GM19372 (cell line): ENCODE measurements around the gene ZC3HAV1.
"Not testable (repeated sequence)": the region's sequence is repeated elsewhere in the genome, so short reads cannot be mapped to it uniquely, and the experiment has no call there.

ENCODE experiments used
- ATAC-seq: cut with Tn5 transposase; IDR thresholded peaks from one replicate; pipeline ENCODE4 v1.9.1; 2021; ENCODE audit warnings: mild to moderate bottlenecking, low read depth, moderate library complexity; ENCODE audit not compliant: unreplicated experiment

ZC3HAV1 gene

DNA sequence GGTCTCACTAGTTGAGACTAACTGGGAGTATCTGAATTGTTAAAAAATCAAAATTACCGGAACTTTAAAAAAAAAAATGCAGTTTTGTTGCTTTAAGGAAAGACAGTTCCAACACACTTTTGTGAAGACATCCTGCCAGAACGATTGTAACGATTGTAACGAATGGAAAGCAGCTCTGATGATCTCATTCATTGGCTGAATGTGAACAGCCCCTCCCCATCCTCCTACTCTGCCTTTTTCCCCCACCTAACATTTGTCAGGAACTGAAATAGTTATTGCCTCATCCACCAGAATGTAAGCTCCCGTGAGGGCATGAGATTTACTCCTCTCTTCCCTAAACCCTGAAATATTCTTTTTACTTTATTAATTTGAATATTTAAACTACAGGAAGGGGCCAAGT, 50.6 kb downstream of the ZC3HAV1 start:
- no peak for ATAC-seq

DNA sequence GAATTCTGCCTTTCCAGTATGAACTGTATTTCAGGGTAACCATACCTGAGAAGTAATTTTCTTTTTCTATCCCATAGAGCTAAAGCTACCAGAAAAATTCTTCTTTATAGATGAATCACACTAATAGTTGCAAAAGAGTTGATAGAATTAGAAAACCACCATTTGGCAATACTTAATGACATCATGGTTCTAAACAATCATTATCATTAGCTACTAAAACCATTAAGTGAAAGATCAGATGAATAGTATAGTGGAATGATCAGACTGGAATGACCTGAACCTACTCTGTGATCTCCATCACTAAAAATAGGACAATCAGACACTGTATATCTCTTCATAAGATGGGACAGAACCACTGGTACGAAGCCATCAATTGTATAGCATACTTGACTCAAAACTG, 53.8 kb downstream of the ZC3HAV1 start:
- no peak for ATAC-seq

DNA sequence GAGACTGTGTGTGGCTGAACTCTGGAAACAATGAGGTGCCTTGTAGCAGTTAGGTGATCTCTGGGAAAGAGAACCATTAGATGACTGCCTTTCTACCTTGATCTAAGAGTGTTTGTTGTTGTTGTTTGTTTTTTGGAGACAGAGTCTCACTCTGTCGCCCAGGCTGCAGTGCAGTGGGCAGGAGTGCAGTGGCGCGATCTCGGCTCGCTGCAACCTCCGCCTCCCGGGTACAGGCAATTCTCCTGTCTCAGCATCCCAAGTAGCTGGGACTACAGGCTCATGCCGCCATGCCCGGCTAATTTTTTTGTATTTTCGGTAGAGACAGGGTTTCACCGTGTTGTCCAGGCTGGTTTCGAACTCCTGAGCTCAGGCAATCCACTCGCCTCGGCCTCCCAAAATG, 54.9 kb downstream of the ZC3HAV1 start:
- not testable (repeated sequence) for ATAC-seq

DNA sequence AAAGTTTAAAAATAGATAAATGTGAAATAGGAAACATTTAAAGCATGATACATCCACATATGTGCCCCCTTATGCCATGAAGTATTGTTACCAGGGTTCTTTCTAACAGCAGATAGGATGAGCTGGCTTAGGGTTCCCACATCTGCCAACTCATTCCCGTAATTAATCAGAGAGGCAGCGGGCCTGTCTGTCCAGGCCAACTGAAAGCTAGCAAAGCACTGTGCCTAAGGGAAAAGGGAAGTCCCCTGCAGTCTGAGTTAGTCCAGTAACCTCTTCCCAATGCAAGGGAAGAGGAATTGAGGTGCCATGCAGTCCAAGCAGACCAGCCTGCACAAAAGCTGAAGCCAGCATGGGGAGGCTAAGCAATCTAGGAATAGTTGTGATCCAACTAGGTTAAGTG, 55.4 kb downstream of the ZC3HAV1 start:
- no peak for ATAC-seq

DNA sequence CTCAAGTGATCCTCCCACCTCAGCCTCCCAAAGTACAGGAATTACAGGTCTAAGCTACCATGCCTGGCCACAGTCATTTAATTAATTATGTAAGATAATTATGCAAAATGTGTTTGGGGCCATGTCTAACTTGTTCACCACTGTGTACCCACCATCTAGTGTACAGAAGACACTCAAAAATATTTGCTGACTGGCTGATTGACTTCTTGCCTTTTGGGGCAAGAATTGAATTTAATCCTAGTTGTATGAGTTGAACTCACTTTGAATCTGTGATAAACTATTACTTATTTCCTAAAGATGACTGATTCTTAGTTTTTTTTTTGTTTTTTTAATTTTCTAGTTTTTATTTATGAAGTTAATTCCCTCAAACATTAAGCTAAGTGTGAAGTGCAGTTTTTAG, 57.9 kb downstream of the ZC3HAV1 start:
- no peak for ATAC-seq

DNA sequence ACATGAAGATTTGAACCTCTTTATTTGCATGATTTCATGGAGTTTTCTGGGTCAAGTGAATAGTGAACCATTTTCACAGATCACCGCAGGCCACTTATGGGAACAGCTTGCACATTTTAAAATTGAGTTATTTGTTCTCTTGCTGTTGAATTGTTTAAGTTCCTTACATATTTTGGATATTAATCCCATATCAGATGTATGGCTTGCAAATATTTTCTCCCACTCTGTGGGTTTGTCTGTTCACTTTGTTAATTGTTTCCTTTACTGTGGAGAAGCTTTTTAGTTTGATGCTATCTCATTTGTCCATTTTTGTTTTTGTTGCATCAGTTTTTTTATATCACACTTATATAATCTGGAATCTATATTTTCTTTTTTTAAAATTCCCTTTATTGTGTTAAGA, 59.6 kb downstream of the ZC3HAV1 start:
- no peak for ATAC-seq

DNA sequence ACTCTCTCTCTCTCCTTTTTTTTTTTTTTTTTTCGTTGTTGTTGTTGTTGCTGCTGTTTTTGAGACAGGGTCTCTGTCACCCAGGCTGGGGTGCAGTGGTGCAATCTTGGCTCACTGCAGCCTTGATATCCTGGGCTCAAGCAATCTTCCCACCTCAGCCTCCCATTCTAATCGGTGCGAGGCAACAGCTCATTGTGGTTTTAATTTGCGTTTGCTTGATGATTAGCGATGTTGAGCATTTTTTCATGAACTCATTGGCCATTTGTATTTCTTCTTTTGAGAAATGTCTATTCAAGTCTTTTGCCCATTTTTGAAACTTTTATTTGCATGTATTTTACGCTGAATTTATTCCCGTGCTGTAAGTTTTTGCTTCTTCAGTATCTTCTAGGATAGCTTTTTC, 60.4 kb downstream of the ZC3HAV1 start:
- ATAC-seq = no peak

DNA sequence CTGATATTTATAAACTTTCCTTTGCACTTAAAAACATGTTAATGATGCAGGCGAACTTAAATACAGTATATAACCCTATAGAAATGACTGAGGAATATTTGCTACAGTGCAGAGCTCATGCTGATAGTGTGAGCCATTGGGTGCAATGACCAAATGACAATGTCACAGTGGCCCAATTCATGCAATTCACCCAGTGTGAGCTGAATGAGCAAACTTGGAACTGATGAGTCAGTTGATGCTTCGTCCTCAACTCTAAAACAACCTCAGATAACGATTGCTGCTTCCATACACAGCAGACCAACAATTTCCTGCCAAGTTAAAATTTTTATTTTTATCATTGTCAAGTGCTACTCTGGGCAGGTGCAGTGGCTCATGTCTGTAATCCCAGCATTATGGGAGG, 61.5 kb downstream of the ZC3HAV1 start:
- no peak for ATAC-seq

DNA sequence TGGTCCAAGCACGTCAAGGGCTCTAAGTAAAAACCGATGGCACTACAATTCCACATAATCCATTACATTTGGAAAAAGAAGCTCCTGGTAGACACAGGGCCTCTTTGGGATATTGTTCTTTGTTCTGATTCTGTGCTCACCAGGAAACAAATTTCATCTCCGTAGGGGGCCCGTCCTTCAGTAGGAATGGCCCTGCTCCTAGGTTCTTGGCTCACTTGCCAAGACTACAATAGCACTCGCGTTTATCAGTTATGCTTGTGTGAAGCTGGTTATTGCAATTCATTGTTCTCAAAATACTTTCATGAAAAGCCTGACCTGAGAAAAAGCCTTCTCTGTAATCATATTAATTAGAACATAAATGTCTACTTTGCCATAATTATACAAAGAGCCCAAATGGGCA, 63.4 kb downstream of the ZC3HAV1 start:
- no peak for ATAC-seq

DNA sequence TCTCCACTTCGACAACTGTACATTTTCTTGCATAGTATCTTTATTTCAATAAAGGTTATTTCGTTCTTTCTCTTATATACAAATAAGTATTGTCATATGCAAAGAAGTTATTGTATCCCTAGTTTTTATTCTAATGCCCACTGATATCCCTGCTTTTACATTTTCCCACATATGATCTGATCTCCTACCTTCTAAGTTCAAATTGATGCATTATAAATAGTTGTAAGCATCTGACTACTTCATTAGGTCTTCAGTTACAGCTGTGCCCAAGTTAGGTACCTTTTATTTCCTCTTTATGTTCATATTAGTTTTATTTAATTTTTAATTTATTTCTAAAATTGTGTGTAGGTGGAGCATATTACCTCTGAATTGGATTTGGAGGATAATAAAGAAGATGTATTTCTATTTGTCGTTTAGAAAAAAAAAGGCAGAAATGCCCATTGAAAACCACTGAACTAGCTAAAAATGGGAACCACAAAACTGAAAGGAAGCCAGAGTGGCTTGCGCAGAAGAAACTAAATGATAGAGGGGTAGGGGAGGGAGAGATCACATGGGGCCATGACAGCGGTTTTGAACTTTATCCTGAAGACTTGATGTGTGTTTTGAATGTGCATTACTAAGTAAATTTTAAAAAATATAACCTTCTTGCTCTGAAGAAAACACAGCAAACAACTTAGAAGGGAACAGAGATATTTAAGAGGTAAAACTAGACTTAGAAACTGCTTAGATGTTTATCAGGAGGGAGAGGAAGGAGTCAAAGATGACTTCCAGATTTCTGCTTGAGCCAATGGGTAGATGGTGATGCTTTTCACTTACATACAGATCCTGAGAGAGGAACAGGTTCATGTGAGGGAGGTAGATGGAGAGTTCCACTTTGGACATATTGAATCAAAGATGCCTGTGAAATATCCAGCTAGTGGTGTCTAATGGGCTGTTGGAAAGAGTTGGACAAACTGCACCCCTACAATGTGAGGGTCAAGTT, 64.4 kb downstream of the ZC3HAV1 start:
- ATAC-seq = no peak

DNA sequence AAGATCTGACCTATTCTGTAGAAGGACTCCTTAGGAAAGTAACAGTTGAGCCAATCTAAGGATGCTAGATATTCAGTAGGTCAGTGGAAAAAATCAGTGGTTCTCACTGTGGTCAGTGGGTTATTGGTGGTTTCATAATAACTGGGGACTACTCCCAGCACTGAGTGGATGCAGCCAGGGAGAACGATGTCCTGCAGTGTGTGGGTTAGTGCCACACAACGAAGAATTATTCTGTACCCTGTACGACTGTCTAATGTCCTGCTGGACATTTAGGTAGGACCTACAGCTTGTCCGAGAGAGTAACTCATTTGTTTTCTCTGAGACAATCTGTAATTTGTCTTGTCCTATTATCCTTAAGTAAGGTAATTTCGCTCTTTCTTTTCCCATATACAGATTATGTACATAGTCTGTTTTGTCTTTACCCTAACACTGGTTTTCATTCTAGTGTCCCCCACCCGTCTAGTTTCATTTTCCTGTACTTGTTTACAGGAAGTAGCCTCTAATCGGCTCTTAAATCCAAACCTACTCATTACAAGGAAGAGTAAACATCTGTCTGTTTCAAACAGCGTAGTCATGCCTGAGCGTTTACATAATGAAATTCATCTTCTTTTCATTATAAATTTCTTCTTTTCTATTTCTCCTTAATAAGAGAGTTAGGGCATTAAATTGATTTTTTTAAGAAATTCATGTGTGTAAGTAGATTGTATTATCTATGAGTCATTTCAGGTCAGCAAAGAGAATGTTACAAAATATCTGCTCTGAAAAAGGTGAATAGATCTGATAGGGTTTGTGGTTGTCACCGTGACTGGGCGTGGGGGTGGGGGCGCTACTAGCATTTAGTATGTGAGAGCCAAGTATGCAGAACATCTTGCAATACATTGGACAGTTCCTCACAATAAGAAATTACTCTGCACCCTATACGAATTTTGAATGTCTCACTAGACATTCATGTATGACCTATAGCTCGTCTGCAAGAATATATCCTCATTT, 65.4 kb downstream of the ZC3HAV1 start:
- no peak for ATAC-seq

DNA sequence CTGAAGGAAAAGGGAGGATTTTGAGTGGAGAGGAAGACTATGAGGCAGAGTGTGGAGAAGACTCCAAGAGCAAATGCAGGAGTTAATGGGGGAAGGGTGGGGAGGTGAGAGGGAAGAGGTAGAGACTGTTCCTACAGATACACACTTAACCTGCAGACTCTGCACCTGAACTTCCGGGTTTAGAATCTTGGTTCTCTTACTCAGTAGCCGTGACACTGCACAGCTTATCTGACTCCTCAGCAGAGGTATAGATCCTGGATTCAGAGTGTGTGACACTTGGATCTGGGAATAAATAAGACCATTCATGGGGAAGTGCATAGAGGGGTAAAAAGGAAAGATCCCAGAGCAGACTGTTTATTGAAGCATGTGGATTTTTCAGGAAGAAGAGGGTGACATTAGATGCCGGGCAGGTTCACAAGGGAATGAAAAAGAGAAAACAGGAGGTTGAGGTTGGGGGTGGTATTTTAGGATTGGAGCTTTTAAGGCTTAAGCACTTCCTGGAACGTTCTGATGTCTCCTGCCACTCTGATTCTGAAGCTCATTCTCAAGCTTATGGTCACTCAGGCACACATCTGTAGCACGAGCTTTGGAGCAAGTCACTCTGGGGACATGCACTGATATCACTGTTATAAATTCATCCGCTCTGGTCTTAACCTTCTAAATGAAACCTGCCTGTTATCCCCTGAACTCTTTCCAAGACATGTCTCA, 68.0 kb downstream of the ZC3HAV1 start:
- no peak for ATAC-seq

DNA sequence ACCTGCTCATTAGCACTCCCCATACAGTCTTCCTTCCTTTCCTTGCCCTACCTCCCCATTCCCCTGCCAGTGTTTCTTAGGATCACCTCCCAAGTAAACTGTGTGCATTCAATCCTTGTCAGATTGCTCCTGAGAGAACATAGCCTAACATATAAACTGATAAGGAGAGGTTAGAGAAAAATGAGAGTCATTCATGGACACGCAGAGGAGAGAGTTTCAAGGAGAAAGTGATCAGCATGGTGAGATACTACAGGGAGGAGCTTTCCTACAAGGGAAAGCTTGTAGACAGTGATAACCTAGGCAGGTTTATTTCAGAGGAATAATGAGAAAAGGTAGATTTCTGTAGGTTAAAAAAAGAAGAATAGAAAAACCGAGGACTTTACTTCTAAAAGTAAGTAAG, 70.8 kb downstream of the ZC3HAV1 start:
- ATAC-seq = no peak

DNA sequence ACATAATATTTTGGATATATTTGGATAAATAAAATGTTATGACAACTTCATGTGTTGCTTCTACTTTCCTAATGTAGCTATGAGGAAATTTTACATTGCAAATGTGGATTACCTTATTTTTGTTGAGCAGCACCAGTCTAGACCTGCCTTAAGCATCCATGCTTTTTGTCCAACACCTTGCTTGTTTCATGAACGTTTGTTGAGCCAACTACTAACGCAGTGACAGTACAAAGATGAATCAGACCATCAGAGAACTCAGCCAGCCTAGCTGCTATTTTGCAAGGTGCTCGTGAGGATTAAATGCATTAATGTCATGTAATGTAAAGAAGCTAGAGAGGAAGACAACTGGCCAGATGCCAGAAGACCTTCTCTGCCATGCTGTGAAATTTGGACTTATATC, 72.6 kb downstream of the ZC3HAV1 start:
- ATAC-seq = no peak

DNA sequence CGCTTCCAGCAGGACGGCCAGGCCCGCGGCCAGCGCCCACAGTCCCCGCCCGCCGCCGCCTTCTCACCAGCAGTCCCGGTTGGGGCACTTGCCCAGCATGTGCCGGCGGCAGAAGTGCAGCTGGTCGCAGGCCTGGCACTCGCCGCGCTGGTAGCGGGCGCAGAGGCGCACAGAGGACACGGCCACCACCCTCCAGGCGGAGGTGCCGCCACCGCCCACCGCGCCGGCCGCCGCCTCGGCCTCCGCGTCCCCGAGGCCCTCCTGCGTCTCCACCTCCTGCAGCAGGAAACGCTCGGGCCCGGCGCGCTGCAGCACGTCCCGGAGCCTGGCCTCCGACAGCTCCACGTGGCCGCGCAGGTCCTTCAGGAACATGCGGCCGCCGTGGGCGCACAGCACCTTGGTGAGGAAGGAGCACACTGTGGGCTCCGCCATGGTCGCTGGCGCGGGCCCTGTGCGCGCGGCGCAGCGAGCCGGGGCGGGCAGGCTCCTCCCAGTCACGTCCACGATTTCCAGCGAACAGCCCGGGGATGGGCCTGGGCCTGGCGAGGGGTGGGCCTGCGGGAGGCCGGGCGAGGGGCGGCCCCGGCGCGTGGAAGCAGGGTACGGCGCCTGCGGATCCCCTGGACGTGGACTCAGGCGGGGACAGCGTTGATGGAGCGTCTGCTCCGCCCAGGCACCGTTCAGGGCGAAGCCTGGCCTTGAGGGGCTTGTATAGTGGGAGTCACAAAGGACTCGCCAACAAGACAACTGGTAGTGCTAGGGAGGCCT, 73.8 kb downstream of the ZC3HAV1 start, which contains the start of gene ZC3HAV1L:
ZC3HAV1L (minus strand) TSS at position 457 of the 768 bp plus-strand sequence; CDS start at position 432, 25 bp downstream.
- peak; percentile 84 for ATAC-seq

DNA sequence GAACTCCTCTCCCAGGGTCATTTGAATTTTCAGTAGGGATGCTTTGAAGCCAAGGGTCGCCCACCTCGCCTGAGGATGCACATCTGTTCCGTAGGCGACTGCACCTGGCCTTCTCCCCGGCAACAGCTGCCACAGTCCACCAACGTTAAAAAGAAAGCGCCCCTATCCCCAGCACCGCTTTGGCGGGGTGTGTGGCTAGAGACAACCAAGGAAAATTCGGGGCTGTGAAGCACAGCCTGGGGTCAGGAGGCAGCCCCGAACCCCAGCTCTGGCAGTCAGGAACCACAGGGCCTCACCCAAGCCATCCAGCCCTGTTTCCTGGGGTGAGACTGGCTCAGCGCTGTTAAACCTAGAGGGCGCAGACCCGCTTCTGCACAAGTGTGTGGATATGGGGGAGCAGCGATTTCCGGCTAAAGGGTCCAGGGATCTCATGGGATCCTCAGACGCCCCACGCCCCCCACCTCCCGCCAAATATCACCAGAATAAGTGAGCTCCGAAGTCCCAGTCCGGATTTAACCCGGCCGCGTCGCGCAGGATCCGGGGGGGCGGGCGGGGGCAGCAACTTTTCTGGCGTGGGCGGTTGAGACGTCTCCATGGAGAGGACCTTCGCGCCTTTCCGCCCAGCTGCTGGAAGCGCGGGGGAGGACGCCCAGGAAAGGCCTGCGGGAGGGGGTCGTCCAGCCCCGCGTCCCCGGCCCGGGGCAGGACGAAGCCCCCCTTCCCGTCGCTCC, 74.5 kb downstream of the ZC3HAV1 start:
- ATAC-seq = peak; percentile 43

DNA sequence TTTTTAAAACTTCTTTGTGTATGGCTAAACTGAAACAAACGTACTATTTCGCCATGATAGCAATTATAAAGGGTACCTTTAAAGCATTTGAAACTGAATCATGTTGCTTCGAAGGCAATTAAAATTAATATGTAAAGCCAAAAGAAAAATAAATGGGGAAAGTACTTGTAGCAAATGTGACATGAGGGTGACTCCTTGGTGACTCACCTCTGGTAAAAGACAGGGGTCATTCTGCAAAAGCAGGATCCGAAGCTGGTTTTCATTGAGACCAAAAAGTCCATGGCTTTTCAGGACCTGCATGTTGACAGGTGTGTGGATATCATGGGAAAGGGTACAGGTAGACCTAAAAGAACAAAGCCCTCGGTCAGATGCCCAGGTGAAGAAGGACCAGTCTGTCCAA, 75.2 kb downstream of the ZC3HAV1 start:
- no peak for ATAC-seq

DNA sequence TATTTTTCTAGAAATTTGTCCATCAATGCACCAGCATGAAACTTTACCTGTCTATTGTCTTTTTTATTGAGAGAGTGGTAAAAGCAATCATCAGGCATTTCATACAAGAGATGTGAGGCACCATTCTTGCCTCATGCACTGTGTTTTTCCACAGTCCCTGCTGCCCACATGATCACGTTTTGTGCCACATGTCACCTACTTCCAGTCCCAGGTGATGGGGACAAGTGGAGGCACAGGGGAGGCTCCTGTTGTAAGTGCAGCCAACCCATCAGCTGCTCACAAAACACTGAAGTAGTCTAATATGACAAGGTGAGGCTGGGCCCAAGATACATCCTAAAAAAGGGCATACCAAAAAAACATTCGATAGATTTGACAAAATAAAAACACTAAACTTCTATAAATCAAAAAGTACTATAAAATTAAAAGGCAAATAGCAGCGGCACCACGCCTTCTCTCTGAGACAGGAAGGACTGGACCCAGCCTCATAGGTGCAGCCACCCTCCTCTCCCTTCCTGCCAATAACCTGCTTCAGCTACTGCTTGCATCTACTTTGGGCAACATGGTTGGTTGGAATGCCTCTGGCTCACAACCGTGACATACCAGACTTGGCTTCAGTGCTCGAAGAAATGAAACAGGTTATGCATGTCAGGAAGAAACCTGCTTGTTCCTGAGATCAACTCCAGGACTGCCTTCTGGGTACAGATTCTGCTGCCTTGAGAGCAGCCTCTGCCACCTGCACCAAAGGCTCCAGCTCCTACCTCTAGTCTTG, 76.0 kb downstream of the ZC3HAV1 start:
- no peak for ATAC-seq
